Mesendoderm (in vitro differentiated cells): ENCODE data around the gene NELFB.

ENCODE experiments used
- DNase-seq: peaks from one replicate; pipeline ENCODE4 v3.0.0; 2013
- H2AK5ac ChIP-seq: 2 replicates; pipeline ENCODE4 v1.6.1; 2013; ENCODE audit warnings: low read length, inconsistent platforms
- H2BK120ac ChIP-seq: 2 replicates; pipeline ENCODE4 v1.6.1; 2013; ENCODE audit warnings: low read depth, mild to moderate bottlenecking, low read length, moderate library complexity, mixed read lengths
- H2BK15ac ChIP-seq: replicated peaks from 2 replicates; pipeline ENCODE4 v1.6.1; 2013; ENCODE audit warnings: low read depth, mild to moderate bottlenecking, moderate library complexity
- H2BK5ac ChIP-seq: 2 replicates; pipeline ENCODE4 v1.6.1; 2013; ENCODE audit warnings: low read length, inconsistent platforms
- H3K18ac ChIP-seq: 2 replicates; pipeline ENCODE4 v1.6.1; 2013; ENCODE audit warnings: mild to moderate bottlenecking, low read length, mixed read lengths
- H3K23ac ChIP-seq: one replicate; pipeline ENCODE4 v1.6.1; 2013; ENCODE audit warnings: low read length
- H3K27ac ChIP-seq: 2 replicates; pipeline ENCODE4 v1.5.1; 2013; ENCODE audit warnings: low read depth, mild to moderate bottlenecking, inconsistent platforms, low read length, moderate library complexity
- H3K27me3 ChIP-seq: 2 replicates; pipeline ENCODE4 v1.6.1; 2013; ENCODE audit warnings: low read length, control low read depth, mild to moderate bottlenecking, inconsistent platforms; ENCODE audit not compliant: insufficient read depth, poor library complexity
- H3K36me3 ChIP-seq: 2 replicates; pipeline ENCODE4 v1.6.1; 2013; ENCODE audit warnings: low read length, inconsistent platforms; ENCODE audit not compliant: control insufficient read depth, insufficient read depth
- H3K4ac ChIP-seq: one replicate; pipeline ENCODE4 v1.6.1; 2013; ENCODE audit warnings: low read depth, mild to moderate bottlenecking, low read length, moderate library complexity
- H3K4me1 ChIP-seq: 2 replicates; pipeline ENCODE4 v1.6.1; 2013; ENCODE audit warnings: low read depth, low read length, inconsistent platforms; ENCODE audit not compliant: control insufficient read depth
- H3K4me2 ChIP-seq: 2 replicates; pipeline ENCODE4 v1.6.1; 2013; ENCODE audit warnings: low read length
- H3K4me3 ChIP-seq: 2 replicates; pipeline ENCODE4 v1.5.1; 2013; ENCODE audit warnings: mild to moderate bottlenecking, low read length
- H3K56ac ChIP-seq: one replicate; pipeline ENCODE4 v1.6.1; 2013; ENCODE audit warnings: low read length
- H3K79me1 ChIP-seq: 2 replicates; pipeline ENCODE4 v1.6.1; 2013; ENCODE audit warnings: low read length, inconsistent platforms
- H3K79me2 ChIP-seq: 2 replicates; pipeline ENCODE4 v1.6.1; 2013; ENCODE audit warnings: mild to moderate bottlenecking, low read length; ENCODE audit not compliant: control insufficient read depth, insufficient read depth
- H3K9ac ChIP-seq: 2 replicates; pipeline ENCODE4 v1.6.1; 2013; ENCODE audit warnings: low read length, inconsistent platforms
- H4K5ac ChIP-seq: one replicate; pipeline ENCODE4 v1.6.1; 2013; ENCODE audit warnings: low read length
- H4K8ac ChIP-seq: one replicate; pipeline ENCODE4 v1.6.1; 2013; ENCODE audit warnings: low read depth, mild to moderate bottlenecking, control low read depth, low read length, moderate library complexity
- WGBS: extraction: QIAGEN DNeasy Blood & Tissue Kit; methylation state at CpG from one replicate; pipeline ENCODE4 v1.1.7; 2013; ENCODE audit warnings: low lambda C conversion rate, missing lambda C conversion rate; ENCODE audit not compliant: insufficient coverage; ENCODE audit errors: extremely low coverage; 5-methylcytosine and 5-hydroxymethylcytosine counted together

NELFB gene

GRCh38 chr9:137265496-137266161, 10.5 kb downstream of the NELFB start:
- H4K8ac ChIP-seq, result no peak overlapping the region
- no CpG with 5 or more reads among the region's 29 CpGs for WGBS
- H3K36me3 ChIP-seq, result peaks cover 12% of the 10 kb centered on the region
- no peak overlapping the region for H3K27ac ChIP-seq
- H2BK15ac ChIP-seq, result no peak overlapping the region
- H3K9ac ChIP-seq, result no peak overlapping the region
- no peak overlapping the region for H3K4me3 ChIP-seq
- H2BK120ac ChIP-seq, result no peak overlapping the region
- no peak overlapping the region for H3K23ac ChIP-seq
- no peak overlapping the region for H3K56ac ChIP-seq
- H3K4ac ChIP-seq, result no peak overlapping the region
- H4K5ac ChIP-seq, result no peak overlapping the region
- H3K4me1 ChIP-seq, result no peaks in the 10 kb centered on the region
- no peak overlapping the region for H3K4me2 ChIP-seq
- no peak overlapping the region for H2AK5ac ChIP-seq
- no peak for DNase-seq
- no peak overlapping the region for H3K18ac ChIP-seq
- no peaks in the 10 kb centered on the region for H3K79me2 ChIP-seq
- H3K27me3 ChIP-seq, result no peaks in the 10 kb centered on the region
- H3K79me1 ChIP-seq, result peaks cover 2% of the 10 kb centered on the region
- H2BK5ac ChIP-seq, result no peak overlapping the region

GRCh38 chr9:137266162-137266527, 11.0 kb downstream of the NELFB start:
- no peak overlapping the region for H3K4me3 ChIP-seq
- peaks cover 12% of the 10 kb centered on the region for H3K36me3 ChIP-seq
- H3K18ac ChIP-seq, result no peak overlapping the region
- no peak overlapping the region for H2BK15ac ChIP-seq
- no peaks in the 10 kb centered on the region for H3K4me1 ChIP-seq
- H4K5ac ChIP-seq, result no peak overlapping the region
- H3K9ac ChIP-seq, result no peak overlapping the region
- no peak overlapping the region for H2BK5ac ChIP-seq
- no peak overlapping the region for H3K23ac ChIP-seq
- WGBS, result no CpG with 5 or more reads among the region's 15 CpGs
- H4K8ac ChIP-seq, result no peak overlapping the region
- DNase-seq, result no peak
- no peaks in the 10 kb centered on the region for H3K79me2 ChIP-seq
- no peaks in the 10 kb centered on the region for H3K27me3 ChIP-seq
- H3K4me2 ChIP-seq, result no peak overlapping the region
- no peak overlapping the region for H3K56ac ChIP-seq
- no peak overlapping the region for H2BK120ac ChIP-seq
- no peak overlapping the region for H2AK5ac ChIP-seq
- peaks cover 2% of the 10 kb centered on the region for H3K79me1 ChIP-seq
- H3K27ac ChIP-seq, result no peak overlapping the region
- no peak overlapping the region for H3K4ac ChIP-seq

- H2BK120ac ChIP-seq, result no peak overlapping the region
- no peak overlapping the region for H3K23ac ChIP-seq
- peaks cover 2% of the 10 kb centered on the region for H3K79me1 ChIP-seq
- H3K18ac ChIP-seq, result no peak overlapping the region
- H3K4me1 ChIP-seq, result no peaks in the 10 kb centered on the region
- no peak overlapping the region for H2BK5ac ChIP-seq
- DNase-seq, result no peak
- no peaks in the 10 kb centered on the region for H3K79me2 ChIP-seq
- no peak overlapping the region for H3K4me3 ChIP-seq
- H3K9ac ChIP-seq, result no peak overlapping the region
- H3K4ac ChIP-seq, result no peak overlapping the region
- H4K8ac ChIP-seq, result no peak overlapping the region
- no peak overlapping the region for H3K27ac ChIP-seq
- H3K36me3 ChIP-seq, result peaks cover 12% of the 10 kb centered on the region
- H4K5ac ChIP-seq, result no peak overlapping the region
- H3K4me2 ChIP-seq, result no peak overlapping the region
- no peak overlapping the region for H3K56ac ChIP-seq
- H2BK15ac ChIP-seq, result no peak overlapping the region
- no peaks in the 10 kb centered on the region for H3K27me3 ChIP-seq
- WGBS, result no CpG with 5 or more reads among the region's 34 CpGs
- no peak overlapping the region for H2AK5ac ChIP-seq
Measured at GRCh38 chr9:137266585-137267453, 11.7 kb downstream of the NELFB start.

- no peak overlapping the region for H2BK120ac ChIP-seq
- WGBS, result no CpG with 5 or more reads among the region's 6 CpGs
- H2BK15ac ChIP-seq, result no peak overlapping the region
- no peak overlapping the region for H4K5ac ChIP-seq
- H4K8ac ChIP-seq, result no peak overlapping the region
- peaks cover 2% of the 10 kb centered on the region for H3K79me1 ChIP-seq
- DNase-seq, result no peak
- no peak overlapping the region for H3K18ac ChIP-seq
- H3K9ac ChIP-seq, result no peak overlapping the region
- H3K27ac ChIP-seq, result no peak overlapping the region
- no peak overlapping the region for H2BK5ac ChIP-seq
- H3K4me3 ChIP-seq, result no peak overlapping the region
- H3K36me3 ChIP-seq, result peaks cover 12% of the 10 kb centered on the region
- no peaks in the 10 kb centered on the region for H3K4me1 ChIP-seq
- H3K4me2 ChIP-seq, result no peak overlapping the region
- no peak overlapping the region for H3K4ac ChIP-seq
- no peak overlapping the region for H2AK5ac ChIP-seq
- H3K27me3 ChIP-seq, result no peaks in the 10 kb centered on the region
- H3K79me2 ChIP-seq, result no peaks in the 10 kb centered on the region
- H3K23ac ChIP-seq, result no peak overlapping the region
- no peak overlapping the region for H3K56ac ChIP-seq
Measured at GRCh38 chr9:137267933-137268355, 12.8 kb downstream of the NELFB start.

GRCh38 chr9:137268538-137269201, 13.5 kb downstream of the NELFB start:
- Histone ChIP-seq H4K5ac (no peak overlapping the region), H3K56ac (no peak overlapping the region), H3K4me1 (no peaks in the 10 kb centered on the region), H3K18ac (no peak overlapping the region), H3K27ac (no peak overlapping the region), H2BK15ac (no peak overlapping the region), H3K4me2 (no peak overlapping the region), H3K4me3 (no peak overlapping the region), H3K23ac (no peak overlapping the region), H4K8ac (no peak overlapping the region), H3K36me3 (peaks cover 12% of the 10 kb centered on the region), H2BK5ac (no peak overlapping the region), H3K27me3 (no peaks in the 10 kb centered on the region), H3K79me2 (no peaks in the 10 kb centered on the region), H3K9ac (no peak overlapping the region), H2BK120ac (no peak overlapping the region), H3K4ac (no peak overlapping the region), H3K79me1 (peaks cover 5% of the 10 kb centered on the region), H2AK5ac (no peak overlapping the region)
- WGBS, result no CpG with 5 or more reads among the region's 19 CpGs
- DNase-seq, result no peak
